Measurements from ENCODE around the gene GBP3.
"Not testable (repeated sequence)": the region's sequence is repeated elsewhere in the genome, so short reads cannot be mapped to it uniquely, and the experiment has no call there.

GRCh38 chr1:89049187-89049586, 26.5 kb upstream of the GBP3 start:
- TF ChIP-seq POLR2A, CTCF (IDR thresholded peaks at IDR 0.05): not testable (repeated sequence)
